Glutamatergic neuron (in vitro differentiated cells): Measurements from ENCODE around the gene RAPGEF5. TPM values are rescaled to one million over a fixed set of nuclear protein-coding genes. Genes with fewer than 3 reads are reported as not detected.
A peak's percentile ranks its signal among the peaks of the same experiment; 100 is the strongest.

Source experiments
- DNase-seq: peaks from one replicate; pipeline ENCODE4 v3.0.0; 2022
- H3K27ac Mint-ChIP-seq: one replicate; pipeline ENCODE4 v1.8.0; 2020; ENCODE audit warnings: mild to moderate bottlenecking, mixed read lengths, inconsistent platforms; ENCODE audit not compliant: unreplicated experiment
- H3K27me3 Mint-ChIP-seq: one replicate; pipeline ENCODE4 v1.8.0; 2020; ENCODE audit warnings: mild to moderate bottlenecking, moderate library complexity, mixed read lengths, inconsistent platforms; ENCODE audit not compliant: unreplicated experiment
- H3K36me3 Mint-ChIP-seq: one replicate; pipeline ENCODE4 v1.8.0; 2020; ENCODE audit warnings: mild to moderate bottlenecking, mixed read lengths, inconsistent platforms; ENCODE audit not compliant: unreplicated experiment
- H3K4me1 Mint-ChIP-seq: one replicate; pipeline ENCODE4 v1.8.0; 2020; ENCODE audit warnings: mild to moderate bottlenecking, low read depth, mixed read lengths, inconsistent platforms; ENCODE audit not compliant: unreplicated experiment
- H3K4me3 Mint-ChIP-seq: one replicate; pipeline ENCODE4 v1.8.0; 2020; ENCODE audit warnings: mild to moderate bottlenecking, mixed read lengths, inconsistent platforms; ENCODE audit not compliant: unreplicated experiment
- H3K9me3 Mint-ChIP-seq: one replicate; pipeline ENCODE4 v1.8.0; 2020; ENCODE audit warnings: mild to moderate bottlenecking, moderate library complexity, mixed read lengths, inconsistent platforms; ENCODE audit not compliant: unreplicated experiment
- total RNA-seq: library from RNA; stranded (reverse); fragmentation: NEBNext Ultra II Directional; extraction: Animal tissue kit (Norgen Biotek cat#: 25700); gene quantifications from one replicate; pipeline ENCODE4 v1.2.1, GENCODE V29; 2021; ENCODE audit not compliant: unreplicated experiment
- TF ChIP-seq, protein P1 (sequence below): fragments of 200-600 bp; sonication (generic); IDR thresholded peaks from one replicate; pipeline ENCODE4 v1.5.0; 2021; ENCODE audit not compliant: partially characterized antibody, unreplicated experiment

Gene RAPGEF5
- total RNA-seq, 1 donor from 2014 or later = 169 TPM

DNA sequence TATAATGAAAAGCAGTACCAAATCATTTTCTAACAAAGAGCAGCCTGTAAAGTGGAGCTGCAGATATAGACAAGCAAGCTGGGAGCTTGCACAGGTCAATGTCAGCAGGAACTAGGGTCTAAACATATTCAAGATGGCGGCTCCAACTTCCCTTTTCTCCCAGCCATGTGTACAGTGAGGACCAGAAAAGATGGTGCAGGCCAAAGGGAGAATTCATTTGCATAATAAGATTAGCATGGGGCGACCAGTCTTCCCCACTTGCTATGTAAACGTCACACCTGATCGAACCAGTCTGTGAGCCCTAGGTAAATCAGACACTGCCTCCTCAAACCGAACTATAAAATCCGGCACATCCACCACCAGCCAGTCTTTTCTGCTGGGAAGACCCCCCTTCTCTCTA lies 4.4 kb upstream of the RAPGEF5 start:
- Mint-ChIP-seq H3K4me3 (no peak overlapping the region), H3K27ac (no peak overlapping the region), H3K4me1 (peaks cover 29% of the 10 kb centered on the region), H3K36me3 (no peaks in the 10 kb centered on the region), H3K9me3 (peaks cover 4% of the 10 kb centered on the region), H3K27me3 (peaks cover 6% of the 10 kb centered on the region)
- TF ChIP-seq, protein P1, sequence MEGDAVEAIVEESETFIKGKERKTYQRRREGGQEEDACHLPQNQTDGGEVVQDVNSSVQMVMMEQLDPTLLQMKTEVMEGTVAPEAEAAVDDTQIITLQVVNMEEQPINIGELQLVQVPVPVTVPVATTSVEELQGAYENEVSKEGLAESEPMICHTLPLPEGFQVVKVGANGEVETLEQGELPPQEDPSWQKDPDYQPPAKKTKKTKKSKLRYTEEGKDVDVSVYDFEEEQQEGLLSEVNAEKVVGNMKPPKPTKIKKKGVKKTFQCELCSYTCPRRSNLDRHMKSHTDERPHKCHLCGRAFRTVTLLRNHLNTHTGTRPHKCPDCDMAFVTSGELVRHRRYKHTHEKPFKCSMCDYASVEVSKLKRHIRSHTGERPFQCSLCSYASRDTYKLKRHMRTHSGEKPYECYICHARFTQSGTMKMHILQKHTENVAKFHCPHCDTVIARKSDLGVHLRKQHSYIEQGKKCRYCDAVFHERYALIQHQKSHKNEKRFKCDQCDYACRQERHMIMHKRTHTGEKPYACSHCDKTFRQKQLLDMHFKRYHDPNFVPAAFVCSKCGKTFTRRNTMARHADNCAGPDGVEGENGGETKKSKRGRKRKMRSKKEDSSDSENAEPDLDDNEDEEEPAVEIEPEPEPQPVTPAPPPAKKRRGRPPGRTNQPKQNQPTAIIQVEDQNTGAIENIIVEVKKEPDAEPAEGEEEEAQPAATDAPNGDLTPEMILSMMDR = no peak
- no peak for DNase-seq

DNA sequence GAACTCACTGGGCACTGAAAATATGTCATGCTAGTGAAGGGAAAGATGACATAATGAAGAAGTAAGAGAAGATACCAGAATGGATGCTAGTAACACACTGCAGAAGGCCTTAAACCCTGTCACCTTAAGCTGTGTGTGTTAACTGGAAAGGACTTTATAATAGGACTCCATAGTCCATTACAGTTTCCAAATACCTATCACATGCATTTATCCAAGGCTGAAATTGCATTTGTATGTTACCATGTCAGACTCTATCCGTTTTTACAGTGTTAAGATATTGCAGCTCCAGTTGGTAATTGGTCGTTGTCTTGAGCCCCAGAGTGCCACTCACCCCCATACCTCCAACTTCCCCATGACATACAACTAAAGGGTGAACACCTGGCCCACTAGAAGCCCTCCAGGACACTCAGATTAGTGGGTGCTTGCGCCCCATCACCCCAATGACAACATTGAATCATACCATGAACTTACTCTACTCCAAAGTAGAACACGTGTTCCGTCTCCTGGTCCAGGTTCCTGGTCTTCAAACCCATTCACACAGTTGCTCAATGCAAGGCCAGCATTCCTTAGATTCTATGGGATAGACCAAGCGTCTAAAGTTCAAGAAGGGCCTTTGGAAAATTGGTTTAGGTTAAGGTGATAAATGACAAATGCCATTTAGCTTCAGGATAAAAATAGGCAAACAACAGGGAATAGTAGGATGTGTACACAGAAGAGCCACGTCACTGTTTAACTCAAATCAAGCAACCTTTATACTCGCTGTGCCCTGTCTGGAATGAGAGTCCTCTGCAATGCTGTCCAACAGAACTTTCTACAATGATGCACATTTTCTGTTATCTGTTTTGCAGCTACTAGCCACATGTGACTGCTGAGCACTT lies 2.1 kb upstream of the RAPGEF5 start:
- peaks cover 4% of the 10 kb centered on the region for H3K9me3 Mint-ChIP-seq
- peaks cover 6% of the 10 kb centered on the region for H3K27me3 Mint-ChIP-seq
- no peak overlapping the region for H3K4me3 Mint-ChIP-seq
- no peak for DNase-seq
- H3K36me3 Mint-ChIP-seq = peaks cover 4% of the 10 kb centered on the region
- peaks cover 8% of the 10 kb centered on the region for H3K4me1 Mint-ChIP-seq
- TF ChIP-seq, protein P1 = no peak
- no peak overlapping the region for H3K27ac Mint-ChIP-seq

- peak overlapping the region; percentile 73 for H3K4me3 Mint-ChIP-seq
- DNase-seq = no peak
- H3K4me1 Mint-ChIP-seq = peaks cover 1% of the 10 kb centered on the region
- peaks cover 7% of the 10 kb centered on the region for H3K36me3 Mint-ChIP-seq
- peaks cover 6% of the 10 kb centered on the region for H3K27me3 Mint-ChIP-seq
- TF ChIP-seq, protein P1 = no peak
- H3K9me3 Mint-ChIP-seq = peaks cover 4% of the 10 kb centered on the region
- no peak overlapping the region for H3K27ac Mint-ChIP-seq
Measured at GRCh38 chr7:22357311-22358175, 589 bp upstream of the RAPGEF5 start.

DNA sequence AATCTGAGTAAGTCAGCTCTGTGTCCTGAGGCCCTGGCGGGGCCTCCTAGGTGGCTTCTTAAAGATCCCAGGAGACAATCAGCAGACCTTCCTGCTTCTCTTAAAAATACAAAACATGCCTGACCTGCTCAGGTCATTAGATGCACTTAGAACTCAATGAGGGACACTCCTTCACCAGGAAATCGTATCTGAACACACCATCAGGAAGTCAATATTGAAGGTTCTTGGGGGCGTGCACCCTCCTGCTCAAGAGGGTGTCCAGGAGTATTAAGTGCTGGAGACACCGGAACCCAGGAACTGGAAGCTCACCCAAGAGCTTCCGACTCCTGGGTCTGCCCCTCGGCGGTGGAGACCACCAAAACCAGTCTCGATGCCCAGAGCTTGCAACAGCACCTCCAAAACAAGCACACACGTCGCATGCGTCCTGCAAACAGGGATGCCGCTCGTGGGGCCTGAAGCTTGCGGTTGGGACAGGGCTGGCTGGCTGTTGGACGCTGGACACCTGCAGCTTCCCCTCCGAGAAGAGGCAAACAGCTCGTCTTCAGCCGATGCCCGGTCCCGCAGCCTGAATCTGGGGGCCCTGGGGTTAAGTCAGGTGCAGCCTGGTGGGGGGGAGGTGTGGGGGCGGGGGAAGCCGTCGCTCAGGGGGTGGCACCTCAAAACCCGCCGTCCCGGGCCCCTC lies 803 bp downstream of the RAPGEF5 start:
- Mint-ChIP-seq H3K36me3 (peaks cover 7% of the 10 kb centered on the region), H3K27me3 (peaks cover 6% of the 10 kb centered on the region), H3K9me3 (peaks cover 7% of the 10 kb centered on the region), H3K27ac (no peak overlapping the region), H3K4me1 (no peaks in the 10 kb centered on the region), H3K4me3 (peak overlapping the region; percentile 66)
- TF ChIP-seq, protein P1 = no peak
- DNase-seq = peak; percentile 40
